ENCODE data around the gene TSSK2.
A peak's percentile ranks its signal among the peaks of the same experiment; 100 is the strongest.

TSSK2 gene

GRCh38 chr22:19106886-19107729, 24.0 kb upstream of the TSSK2 start:
- no peak for DNase-seq (ENCODE audit: low read depth)

- no peak for DNase-seq (ENCODE audit: low read depth)
These were observed 23.4 kb upstream of the TSSK2 start for GRCh38 chr22:19107730-19108074.

DNA sequence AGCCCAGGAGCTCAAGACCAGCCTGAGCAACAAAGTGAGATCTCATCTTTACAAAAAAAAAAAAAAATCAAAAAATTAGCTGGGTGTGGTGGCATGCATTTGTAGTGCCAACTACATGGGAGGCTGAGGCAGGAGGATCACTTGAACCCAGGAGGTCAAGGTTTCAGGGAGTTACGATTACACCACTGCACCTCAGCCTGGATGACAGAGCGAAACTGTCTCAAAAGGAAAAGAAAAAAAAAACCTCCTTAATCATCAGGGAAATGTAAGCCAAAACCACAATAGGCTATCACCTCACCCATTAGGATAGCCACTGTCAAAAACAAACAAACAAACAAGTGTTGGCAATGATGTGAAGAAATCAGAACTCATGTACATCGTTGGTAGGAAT, 22.3 kb upstream of the TSSK2 start:
- no peak for DNase-seq (ENCODE audit: low read depth)

DNA sequence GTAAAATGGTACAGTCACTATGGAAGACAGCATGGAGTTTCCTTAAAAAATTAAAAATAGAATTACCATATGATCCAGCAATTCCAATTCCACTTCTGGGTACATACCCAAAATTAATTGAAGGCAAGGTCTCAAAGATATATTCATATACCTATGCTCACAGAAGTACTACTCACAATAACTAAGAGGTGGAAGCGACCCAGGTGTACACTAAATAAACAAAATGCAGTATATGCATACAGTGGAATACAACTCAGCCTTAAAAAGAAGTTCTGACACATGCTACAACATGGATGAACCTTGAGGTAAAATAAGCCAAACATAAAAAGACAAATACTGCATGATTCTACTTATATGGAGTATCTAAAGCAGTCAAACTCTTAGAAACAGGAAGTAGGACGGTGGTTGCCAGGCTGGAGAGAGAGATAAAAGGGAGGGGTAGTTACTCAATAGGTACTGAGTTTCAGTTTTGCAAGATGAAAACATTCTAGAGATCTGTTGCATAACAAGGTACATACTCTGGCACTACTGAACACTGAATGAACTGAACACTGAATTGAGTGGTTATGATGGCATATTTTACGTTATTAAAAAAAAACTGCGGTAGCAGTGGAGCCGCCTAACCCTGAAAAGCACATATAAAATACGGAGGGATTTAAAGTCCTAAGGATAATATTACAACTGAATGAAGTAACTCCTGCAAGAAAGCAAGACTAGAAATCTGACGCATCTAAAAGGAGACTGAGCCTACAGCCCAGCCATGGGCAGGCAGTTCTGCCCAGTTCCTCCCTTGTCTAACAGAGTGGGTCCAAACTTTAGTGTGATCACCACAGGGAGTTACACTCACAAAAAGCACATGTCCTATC, 21.7 kb upstream of the TSSK2 start:
- no peak for DNase-seq (ENCODE audit: low read depth)

- no peak for DNase-seq (ENCODE audit: low read depth)
These were observed 21.0 kb upstream of the TSSK2 start for GRCh38 chr22:19110064-19110458.

GRCh38 chr22:19110646-19111045, 20.5 kb upstream of the TSSK2 start:
- DNase-seq (ENCODE audit: low read depth) = no peak

DNA sequence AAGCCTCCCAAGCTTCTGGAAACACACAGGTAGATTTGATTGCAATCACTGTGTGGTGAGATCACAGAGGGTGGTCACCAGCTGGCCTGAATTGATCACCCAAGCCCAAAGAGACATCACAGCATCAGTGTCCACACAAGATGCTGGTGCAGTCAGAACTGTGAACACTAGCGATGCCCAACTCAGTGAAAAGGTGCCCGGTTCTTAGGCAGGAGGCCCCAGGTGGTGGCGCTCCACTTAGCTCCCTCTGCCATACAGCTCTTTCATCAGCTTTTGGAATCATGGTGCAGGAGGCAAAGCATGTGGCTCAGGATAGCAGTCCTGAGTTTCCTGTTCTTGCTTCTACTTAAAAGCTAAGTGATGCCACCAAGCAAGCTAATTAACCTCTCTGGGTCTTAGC, 20.0 kb upstream of the TSSK2 start:
- DNase-seq (ENCODE audit: low read depth) = no peak

GRCh38 chr22:19111584-19111983, 19.5 kb upstream of the TSSK2 start:
- no peak for DNase-seq (ENCODE audit: low read depth)

DNA sequence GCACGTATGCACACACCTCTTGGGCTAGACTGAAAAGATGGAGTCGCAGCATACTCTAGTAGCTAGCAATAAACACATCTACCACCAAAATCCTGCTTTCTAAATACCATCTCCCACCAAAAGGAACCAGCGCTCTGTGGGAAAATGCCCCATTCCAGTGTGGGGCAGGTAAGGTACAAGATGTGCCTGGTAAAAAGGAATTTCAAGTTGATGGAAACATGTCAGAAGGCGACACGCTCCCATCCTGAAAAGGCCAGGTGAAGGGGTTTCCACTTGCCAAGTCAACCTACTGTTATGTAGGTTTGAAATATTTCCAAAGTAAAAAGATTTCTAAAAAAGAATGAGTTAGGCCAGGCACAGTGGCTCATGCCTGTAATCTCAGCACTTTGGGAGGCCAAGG, 17.7 kb upstream of the TSSK2 start:
- DNase-seq (ENCODE audit: low read depth) = no peak

- no peak for DNase-seq (ENCODE audit: low read depth)
These were observed 16.0 kb upstream of the TSSK2 start for GRCh38 chr22:19114984-19115552.

DNA sequence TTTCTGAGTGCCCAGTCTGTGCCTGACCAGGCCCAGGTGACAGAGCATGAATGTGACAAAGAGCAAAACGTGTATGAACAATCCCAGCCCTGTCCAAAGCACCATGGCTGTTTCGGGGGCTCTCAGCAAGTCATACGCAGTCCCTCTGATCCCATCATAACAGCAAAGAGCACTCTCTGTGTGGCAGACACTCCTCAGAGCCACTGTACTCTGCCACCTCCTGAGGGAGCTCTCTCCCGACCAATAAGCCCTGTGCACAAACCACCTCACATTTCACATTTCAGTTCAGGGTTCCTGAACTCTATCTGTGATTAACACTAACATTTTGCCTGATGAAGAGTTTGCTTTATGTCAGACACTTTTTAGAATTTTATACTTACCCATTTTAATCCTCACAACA, 15.5 kb upstream of the TSSK2 start:
- DNase-seq (ENCODE audit: low read depth) = no peak

- no peak for DNase-seq (ENCODE audit: low read depth)
These were observed 14.0 kb upstream of the TSSK2 start for GRCh38 chr22:19117111-19117512.

GRCh38 chr22:19118329-19118880, 12.7 kb upstream of the TSSK2 start:
- DNase-seq (ENCODE audit: low read depth) = no peak

DNA sequence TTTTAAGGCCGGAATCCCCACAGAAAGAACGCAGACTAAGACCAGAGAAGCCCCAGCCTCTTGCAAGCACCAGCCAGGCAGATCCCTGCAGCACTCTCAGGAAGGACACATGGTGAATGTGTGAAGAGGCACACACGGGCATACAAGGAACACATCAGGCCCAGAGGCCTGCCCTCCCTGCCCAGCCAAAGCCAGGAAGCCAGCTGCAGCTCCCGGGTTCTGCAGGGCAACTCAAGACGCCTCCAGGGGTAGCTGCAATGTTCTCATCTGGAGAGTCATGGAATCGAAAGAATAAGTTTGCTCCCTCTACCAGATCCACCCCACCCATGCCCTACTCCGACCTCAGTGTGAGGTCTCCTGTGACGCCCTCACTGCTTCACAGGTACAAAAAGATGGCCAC, 11.2 kb upstream of the TSSK2 start:
- no peak for DNase-seq (ENCODE audit: low read depth)

DNA sequence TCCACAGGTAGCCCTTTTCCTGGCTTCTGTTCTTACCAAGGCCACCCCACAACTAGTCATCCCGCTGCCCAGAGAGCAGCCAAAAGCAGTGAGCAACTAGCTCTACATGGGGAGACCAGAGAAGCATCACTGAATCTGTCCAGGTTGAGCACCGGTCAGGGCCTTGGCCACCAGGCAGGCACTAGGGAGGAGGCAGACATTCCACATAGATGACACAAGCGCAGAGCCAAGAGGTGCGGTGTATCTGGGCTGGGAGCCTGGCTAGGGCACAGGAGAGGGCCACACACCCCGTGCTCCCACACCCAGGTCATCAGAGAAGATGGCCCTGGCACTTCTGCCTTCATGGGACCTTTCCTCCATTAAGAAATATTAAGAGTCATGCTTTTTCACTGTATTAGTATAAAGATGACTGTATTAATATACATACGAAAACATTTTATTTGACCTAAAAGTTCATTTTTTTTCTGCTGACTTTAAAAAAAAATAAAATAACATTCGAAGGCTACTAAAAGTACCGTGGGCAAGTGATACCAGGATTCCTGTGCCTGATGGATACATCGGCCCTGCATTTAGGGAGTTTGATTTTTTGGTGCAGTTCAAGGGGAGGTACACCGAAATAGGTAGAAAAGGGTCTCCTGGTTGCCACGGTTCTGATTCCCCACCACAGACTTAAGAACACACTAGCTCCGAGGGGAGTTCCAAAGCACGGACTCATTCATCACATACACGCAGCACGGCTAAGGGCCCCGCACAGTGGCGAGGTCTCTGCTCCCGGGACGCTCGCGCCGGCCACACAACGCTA, 10.1 kb upstream of the TSSK2 start:
- DNase-seq (ENCODE audit: low read depth) = no peak

DNA sequence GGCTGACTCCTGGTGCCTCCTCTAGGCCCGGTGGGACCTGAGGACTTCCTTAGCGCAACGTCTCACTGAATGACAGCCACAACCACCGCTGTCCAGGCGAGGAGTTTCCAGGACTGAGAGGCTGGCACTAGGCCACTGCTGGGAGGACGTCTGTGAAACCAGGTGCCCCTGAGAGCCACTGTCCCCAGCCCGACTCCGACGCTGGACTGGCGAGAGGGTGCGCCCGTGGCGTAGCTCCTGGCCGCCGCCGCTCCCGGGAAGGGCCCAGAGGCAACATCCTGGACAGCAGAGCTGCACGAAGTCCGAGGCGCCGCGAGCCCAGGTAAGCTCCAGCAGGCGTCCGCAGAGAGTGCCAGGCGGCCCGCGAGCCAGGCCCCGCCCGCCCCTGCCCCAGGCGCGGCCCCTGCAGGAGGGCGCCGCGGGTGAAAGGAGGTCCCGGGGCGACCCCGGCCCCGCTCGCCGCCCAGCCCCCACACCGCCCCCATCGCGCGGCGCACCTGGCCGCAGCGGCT, 9.4 kb upstream of the TSSK2 start:
- no peak for DNase-seq (ENCODE audit: low read depth)

DNA sequence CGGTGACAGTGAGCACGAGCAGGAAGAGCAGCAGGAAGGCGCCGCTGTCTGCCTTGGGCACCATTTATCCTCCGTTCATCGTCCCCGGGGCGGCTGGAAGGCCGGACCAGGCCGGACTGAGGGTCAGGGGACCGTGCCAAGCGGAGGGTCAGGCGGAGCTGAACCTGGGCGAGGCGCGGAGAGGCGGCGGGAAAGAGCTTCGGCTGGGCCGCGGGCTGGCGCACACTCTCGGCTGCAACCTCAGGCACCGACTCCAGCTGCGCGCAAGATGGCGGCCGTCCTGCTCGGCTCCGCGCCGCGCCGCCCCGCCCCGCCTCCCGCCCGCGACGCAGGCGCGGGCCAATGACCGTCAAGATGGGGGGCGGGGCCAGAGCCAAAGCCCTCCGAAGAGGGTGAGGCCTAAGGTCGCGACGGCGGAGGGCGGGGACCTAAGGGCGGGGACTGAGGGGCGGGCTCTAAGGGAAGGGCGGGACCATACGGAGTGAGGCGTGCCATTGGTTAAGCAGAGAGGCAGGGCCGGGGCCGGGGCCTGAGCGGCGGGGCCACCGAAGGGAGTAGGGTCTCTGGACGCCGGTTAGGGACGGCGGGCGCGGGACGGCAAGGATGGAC, 8.9 kb upstream of the TSSK2 start, which contains the start of gene DGCR2:
TSS of gene DGCR2 (minus strand) at position 270 of the 609 bp plus-strand sequence. CDS start at position 64, 206 bp downstream.
- peak; percentile 91 for DNase-seq (ENCODE audit: low read depth)

GRCh38 chr22:19122752-19123492, 8.2 kb upstream of the TSSK2 start:
- DNase-seq (ENCODE audit: low read depth) = no peak

- DNase-seq (ENCODE audit: low read depth) = no peak
These were observed 7.2 kb upstream of the TSSK2 start for GRCh38 chr22:19123936-19124335.

DNA sequence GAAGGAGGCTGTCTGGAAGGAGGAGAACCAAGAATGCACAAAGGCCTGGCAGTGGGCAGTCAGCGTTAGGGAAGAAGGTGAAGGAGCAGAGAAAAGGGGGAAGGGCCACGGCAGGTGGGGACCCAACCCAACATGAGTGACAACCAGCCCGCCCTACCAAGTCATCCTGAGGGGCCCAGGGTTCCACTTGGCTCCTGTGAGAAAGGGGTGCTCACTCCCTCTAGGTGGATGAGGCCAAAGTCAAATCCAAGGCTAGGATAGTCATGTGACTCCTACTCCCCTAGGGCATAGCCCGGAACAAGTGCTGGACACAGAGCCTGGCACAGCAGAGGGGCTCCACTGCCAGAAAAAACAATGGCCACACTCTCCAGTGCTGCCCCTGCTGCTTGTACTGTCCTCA, 6.7 kb upstream of the TSSK2 start:
- no peak for DNase-seq (ENCODE audit: low read depth)
